Neural progenitor cell (in vitro differentiated cells): ENCODE data around the gene VCL. TPM values are rescaled to one million over a fixed set of nuclear protein-coding genes. Genes with fewer than 3 reads are reported as not detected.

ENCODE experiments used
- DNase-seq: peaks from one replicate; pipeline ENCODE4 v3.0.0-alpha.2; 2016; ENCODE audit warnings: low spot score
- H2AFZ ChIP-seq: fragments of 200-600 bp; sonication (generic); replicated peaks from 2 replicates; pipeline ENCODE4 v1.6.1; 2016; ENCODE audit warnings: antibody characterized with exemption
- H3F3A ChIP-seq: fragments of 200-600 bp; sonication (generic); 2 replicates; pipeline ENCODE4 v1.6.1; 2016; ENCODE audit warnings: antibody characterized with exemption, low read depth
- H3K27ac ChIP-seq: fragments of 200-600 bp; sonication (generic); 2 replicates; pipeline ENCODE4 v1.5.1; 2016; ENCODE audit warnings: mild to moderate bottlenecking
- H3K27me3 ChIP-seq: fragments of 200-600 bp; sonication (generic); 2 replicates; pipeline ENCODE4 v1.6.1; 2016; ENCODE audit warnings: mild to moderate bottlenecking, moderate library complexity
- H3K36me3 ChIP-seq: fragments of 200-600 bp; sonication (generic); 2 replicates; pipeline ENCODE4 v1.5.1; 2016
- H3K4me1 ChIP-seq: fragments of 200-600 bp; sonication (generic); 2 replicates; pipeline ENCODE4 v1.6.1; 2016; ENCODE audit warnings: mixed run types
- H3K4me2 ChIP-seq: fragments of 200-600 bp; sonication (generic); 2 replicates; pipeline ENCODE4 v1.6.1; 2016
- H3K4me3 ChIP-seq: fragments of 200-600 bp; sonication (generic); 2 replicates; pipeline ENCODE4 v1.5.1; 2016
- H3K79me2 ChIP-seq: fragments of 200-600 bp; sonication (generic); 2 replicates; pipeline ENCODE4 v1.6.1; 2016; ENCODE audit warnings: low read depth
- H3K9ac ChIP-seq: fragments of 200-600 bp; sonication (generic); 2 replicates; pipeline ENCODE4 v1.6.1; 2016
- H3K9me3 ChIP-seq: fragments of 200-600 bp; sonication (generic); 2 replicates; pipeline ENCODE4 v1.5.1; 2016; ENCODE audit warnings: low read depth
- H4K20me1 ChIP-seq: fragments of 200-600 bp; sonication (generic); 2 replicates; pipeline ENCODE4 v1.6.1; 2016; ENCODE audit warnings: low read depth
- H3K27ac Mint-ChIP-seq: 3 replicates; pipeline ENCODE4 v1.8.0; 2021; ENCODE audit warnings: mixed read lengths
- H3K27me3 Mint-ChIP-seq: 2 replicates; pipeline ENCODE4 v1.8.0; 2022; ENCODE audit warnings: low read depth, mild to moderate bottlenecking, inconsistent platforms, moderate library complexity, mixed read lengths; ENCODE audit not compliant: insufficient read depth
- H3K36me3 Mint-ChIP-seq: 3 replicates; pipeline ENCODE4 v1.8.0; 2021; ENCODE audit warnings: mixed read lengths
- H3K4me1 Mint-ChIP-seq: 3 replicates; pipeline ENCODE4 v1.8.0; 2021; ENCODE audit warnings: mixed read lengths
- H3K4me3 Mint-ChIP-seq: 3 replicates; pipeline ENCODE4 v1.8.0; 2021; ENCODE audit warnings: mild to moderate bottlenecking, moderate library complexity, mixed read lengths
- H3K9me3 Mint-ChIP-seq: 3 replicates; pipeline ENCODE4 v1.8.0; 2020; ENCODE audit warnings: mixed read lengths
- CTCF ChIP-seq: fragments of 200-600 bp; sonication (generic); IDR thresholded peaks from 2 replicates; pipeline ENCODE4 v1.5.1; 2017; ENCODE audit warnings: antibody characterized with exemption, mild to moderate bottlenecking
- EZH2 ChIP-seq: fragments of 200-600 bp; sonication (generic); IDR thresholded peaks from 2 replicates; pipeline ENCODE4 v1.6.1; 2017; ENCODE audit warnings: antibody characterized with exemption, mild to moderate bottlenecking, moderate library complexity
- EZH2phosphoT487 ChIP-seq: fragments of 200-600 bp; sonication (generic); IDR thresholded peaks from 2 replicates; pipeline ENCODE4 v1.6.1; 2017; ENCODE audit warnings: antibody characterized with exemption
- total RNA-seq: library from RNA; depleted of rRNA; stranded (reverse); fragments of >200 nt; gene quantifications from 2 replicates; pipeline ENCODE4 v1.2.3, GENCODE V29; 2015; ENCODE audit warnings: low replicate concordance

The VCL gene
- total RNA-seq, 1 donor from 2014 or later, result 96.9 TPM

GRCh38 chr10:73953665-73954064 lies 44.3 kb upstream of the VCL start:
- Mint-ChIP-seq H3K27ac (no peak overlapping the region), H3K9me3 (no peaks in the 10 kb centered on the region), H3K4me3 (no peak overlapping the region), H3K4me1 (peaks cover 22% of the 10 kb centered on the region), H3K27me3 (peaks cover 7% of the 10 kb centered on the region), H3K36me3 (no peaks in the 10 kb centered on the region)
- no peak overlapping the region for H3K4me2 ChIP-seq
- no peak overlapping the region for H3K4me3 ChIP-seq
- no peak for DNase-seq
- H3F3A ChIP-seq, result no peaks in the 10 kb centered on the region
- H3K9me3 ChIP-seq, result no peaks in the 10 kb centered on the region
- H3K27me3 ChIP-seq, result no peaks in the 10 kb centered on the region
- H4K20me1 ChIP-seq, result no peaks in the 10 kb centered on the region
- H3K79me2 ChIP-seq, result no peaks in the 10 kb centered on the region
- H3K9ac ChIP-seq, result no peak overlapping the region
- no peaks in the 10 kb centered on the region for H3K36me3 ChIP-seq
- H3K27ac ChIP-seq, result no peak overlapping the region
- H2AFZ ChIP-seq, result no peak overlapping the region
- peaks cover 8% of the 10 kb centered on the region for H3K4me1 ChIP-seq
- no peak for TF ChIP-seq CTCF
- no peak for TF ChIP-seq EZH2phosphoT487
- no peak for TF ChIP-seq EZH2

- Histone ChIP-seq H3K4me3 (no peak overlapping the region), H4K20me1 (no peaks in the 10 kb centered on the region), H3K4me1 (peaks cover 8% of the 10 kb centered on the region), H3K27me3 (no peaks in the 10 kb centered on the region), H3K4me2 (no peak overlapping the region), H3K36me3 (no peaks in the 10 kb centered on the region), H3K9ac (no peak overlapping the region), H3K9me3 (no peaks in the 10 kb centered on the region), H3K27ac (no peak overlapping the region), H2AFZ (no peak overlapping the region), H3K79me2 (no peaks in the 10 kb centered on the region), H3F3A (no peaks in the 10 kb centered on the region)
- peaks cover 24% of the 10 kb centered on the region for H3K4me1 Mint-ChIP-seq
- H3K36me3 Mint-ChIP-seq, result no peaks in the 10 kb centered on the region
- no peaks in the 10 kb centered on the region for H3K9me3 Mint-ChIP-seq
- TF ChIP-seq CTCF, result no peak
- no peak for TF ChIP-seq EZH2
- TF ChIP-seq EZH2phosphoT487, result no peak
- peaks cover 9% of the 10 kb centered on the region for H3K27me3 Mint-ChIP-seq
- no peak overlapping the region for H3K4me3 Mint-ChIP-seq
- DNase-seq, result no peak
- no peak overlapping the region for H3K27ac Mint-ChIP-seq
Measured at GRCh38 chr10:73954737-73955136, 43.2 kb upstream of the VCL start.

GRCh38 chr10:73955719-73956118 lies 42.2 kb upstream of the VCL start:
- H3K9ac ChIP-seq, result no peak overlapping the region
- H3K4me3 Mint-ChIP-seq, result no peak overlapping the region
- peaks cover 9% of the 10 kb centered on the region for H3K27me3 Mint-ChIP-seq
- no peaks in the 10 kb centered on the region for H3K27me3 ChIP-seq
- H3K9me3 ChIP-seq, result no peaks in the 10 kb centered on the region
- no peak overlapping the region for H3K4me2 ChIP-seq
- no peaks in the 10 kb centered on the region for H4K20me1 ChIP-seq
- TF ChIP-seq EZH2, result no peak
- H3K4me1 Mint-ChIP-seq, result peaks cover 16% of the 10 kb centered on the region
- no peak overlapping the region for H3K27ac ChIP-seq
- no peak overlapping the region for H3K27ac Mint-ChIP-seq
- H3F3A ChIP-seq, result no peaks in the 10 kb centered on the region
- no peak overlapping the region for H2AFZ ChIP-seq
- no peak for DNase-seq
- no peaks in the 10 kb centered on the region for H3K9me3 Mint-ChIP-seq
- peaks cover 8% of the 10 kb centered on the region for H3K4me1 ChIP-seq
- H3K4me3 ChIP-seq, result no peak overlapping the region
- no peaks in the 10 kb centered on the region for H3K36me3 ChIP-seq
- H3K79me2 ChIP-seq, result no peaks in the 10 kb centered on the region
- no peaks in the 10 kb centered on the region for H3K36me3 Mint-ChIP-seq

GRCh38 chr10:73956476-73957359 lies 41.2 kb upstream of the VCL start:
- no peaks in the 10 kb centered on the region for H3F3A ChIP-seq
- no peaks in the 10 kb centered on the region for H4K20me1 ChIP-seq
- H3K27ac ChIP-seq, result no peak overlapping the region
- H3K27me3 Mint-ChIP-seq, result peaks cover 7% of the 10 kb centered on the region
- TF ChIP-seq EZH2 (no peak), EZH2phosphoT487 (no peak)
- no peak overlapping the region for H3K4me3 ChIP-seq
- no peaks in the 10 kb centered on the region for H3K36me3 ChIP-seq
- no peaks in the 10 kb centered on the region for H3K27me3 ChIP-seq
- H2AFZ ChIP-seq, result peak overlapping the region; percentile 88
- no peaks in the 10 kb centered on the region for H3K9me3 Mint-ChIP-seq
- H3K4me1 ChIP-seq, result peaks cover 8% of the 10 kb centered on the region
- H3K27ac Mint-ChIP-seq, result peak overlapping the region; percentile 68
- DNase-seq, result no peak
- no peaks in the 10 kb centered on the region for H3K36me3 Mint-ChIP-seq
- no peaks in the 10 kb centered on the region for H3K9me3 ChIP-seq
- H3K4me1 Mint-ChIP-seq, result peaks cover 14% of the 10 kb centered on the region
- no peak overlapping the region for H3K9ac ChIP-seq
- no peaks in the 10 kb centered on the region for H3K79me2 ChIP-seq
- no peak overlapping the region for H3K4me2 ChIP-seq
- no peak overlapping the region for H3K4me3 Mint-ChIP-seq
